Measurements from ENCODE around the gene NOS3. TPM values are rescaled to one million over a fixed set of nuclear protein-coding genes. Genes with fewer than 3 reads are reported as not detected.
A peak's percentile ranks its signal among the peaks of the same experiment; 100 is the strongest.

Gene NOS3
- total RNA-seq: 1 to 10 TPM; 5.4 to 6.2 TPM

DNA sequence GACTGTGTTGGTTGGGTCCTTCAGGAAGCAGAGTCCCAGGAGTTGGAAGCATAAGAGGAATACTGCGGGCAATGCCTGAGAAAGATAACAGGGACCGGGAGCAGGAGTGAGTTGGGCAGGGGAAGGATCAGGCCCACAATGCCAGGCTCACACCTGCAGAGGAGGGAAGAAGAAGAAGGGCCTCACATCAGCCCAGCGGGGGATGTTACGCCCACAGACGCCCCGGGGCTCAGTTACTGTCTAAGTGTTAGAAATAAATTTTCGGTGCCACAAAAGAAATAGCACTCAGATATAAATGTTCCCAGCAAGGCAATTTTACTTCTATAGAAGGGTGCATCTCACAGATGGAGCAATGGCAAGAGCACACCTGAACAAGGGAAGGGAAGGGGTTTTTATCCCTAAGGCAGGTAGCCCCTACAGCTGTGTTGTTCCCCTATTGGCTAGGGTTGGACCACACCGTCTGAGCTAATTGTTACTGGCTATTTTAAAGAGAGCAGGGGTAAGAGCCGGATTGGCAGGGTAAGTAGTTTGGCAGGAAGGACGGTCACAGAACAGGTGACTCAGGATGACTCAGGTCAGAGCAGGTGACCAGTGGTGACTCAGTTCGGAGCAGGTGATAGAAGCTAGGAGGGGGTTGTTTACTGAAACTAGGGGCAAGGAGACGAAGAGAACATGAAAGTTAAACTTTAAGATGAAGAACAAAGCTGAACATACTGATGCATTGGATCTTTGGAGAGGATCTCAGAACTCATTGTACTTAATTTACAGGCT, at the start of gene NOS3:
Gene NOS3, plus strand, starts transcription at position 602 of the 771 bp plus-strand sequence. CDS start 2,787 bp downstream, outside the sequence.
- Mint-ChIP-seq H3K36me3 (ENCODE audit: low read depth) (no peaks in the 10 kb centered on the region), H3K4me3 (no peak within 1 kb of the TSS), H3K4me1 (ENCODE audit: low read depth) (peaks cover 23% of the 10 kb centered on the region), H3K9me3 (peaks cover 16% of the 10 kb centered on the region), H3K27me3 (peaks cover 5% of the 10 kb centered on the region), H3K27ac (no peak within 1 kb of the TSS)
- TF ChIP-seq, protein P1, sequence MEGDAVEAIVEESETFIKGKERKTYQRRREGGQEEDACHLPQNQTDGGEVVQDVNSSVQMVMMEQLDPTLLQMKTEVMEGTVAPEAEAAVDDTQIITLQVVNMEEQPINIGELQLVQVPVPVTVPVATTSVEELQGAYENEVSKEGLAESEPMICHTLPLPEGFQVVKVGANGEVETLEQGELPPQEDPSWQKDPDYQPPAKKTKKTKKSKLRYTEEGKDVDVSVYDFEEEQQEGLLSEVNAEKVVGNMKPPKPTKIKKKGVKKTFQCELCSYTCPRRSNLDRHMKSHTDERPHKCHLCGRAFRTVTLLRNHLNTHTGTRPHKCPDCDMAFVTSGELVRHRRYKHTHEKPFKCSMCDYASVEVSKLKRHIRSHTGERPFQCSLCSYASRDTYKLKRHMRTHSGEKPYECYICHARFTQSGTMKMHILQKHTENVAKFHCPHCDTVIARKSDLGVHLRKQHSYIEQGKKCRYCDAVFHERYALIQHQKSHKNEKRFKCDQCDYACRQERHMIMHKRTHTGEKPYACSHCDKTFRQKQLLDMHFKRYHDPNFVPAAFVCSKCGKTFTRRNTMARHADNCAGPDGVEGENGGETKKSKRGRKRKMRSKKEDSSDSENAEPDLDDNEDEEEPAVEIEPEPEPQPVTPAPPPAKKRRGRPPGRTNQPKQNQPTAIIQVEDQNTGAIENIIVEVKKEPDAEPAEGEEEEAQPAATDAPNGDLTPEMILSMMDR (IDR thresholded peaks at IDR 0.05): no peak
- intact Hi-C loops (cut with micrococcal nuclease): no loop called here
- DNase-seq (no peak), ATAC-seq (no peak)
- ChIA-PET CTCF (interaction anchor here (1.0 to 5.3 kb wide), 5 partner anchors 10 to 92 kb away, joined by 3 to 22 read pairs (median 8); no protein-coding TSS in a partner anchor), POLR2A (no interaction called here)

DNA sequence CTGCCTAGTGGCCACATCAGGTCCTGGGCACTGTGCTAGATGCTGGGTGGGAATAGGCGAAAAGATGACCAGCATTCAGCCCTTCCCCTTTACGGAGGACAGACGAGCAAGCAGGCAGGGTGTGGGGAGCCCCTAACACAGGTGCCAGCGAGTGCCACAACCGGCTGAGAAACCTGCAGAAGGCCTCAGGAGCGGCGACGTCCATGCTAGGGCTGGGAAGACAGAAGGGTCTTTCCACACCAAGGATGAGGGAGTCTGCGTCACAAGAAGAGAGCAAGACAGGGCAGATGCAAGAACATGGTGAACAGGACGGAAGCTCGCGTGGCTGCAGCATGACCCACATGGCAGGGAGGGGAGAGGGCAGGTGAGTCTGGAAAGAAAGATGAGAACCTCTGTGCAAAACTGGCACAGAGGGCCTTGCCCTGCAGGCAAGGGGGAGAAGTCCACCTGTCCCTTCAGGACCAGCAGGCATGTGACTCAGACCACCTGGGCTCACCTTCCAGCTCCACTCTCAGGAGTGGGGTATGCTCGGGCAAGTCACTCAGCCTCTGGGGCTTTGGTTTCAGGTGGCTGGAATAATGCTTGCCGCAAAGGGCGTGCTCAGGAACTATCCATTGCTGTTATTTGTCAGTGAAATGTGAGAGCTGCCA, 49.3 kb upstream of the NOS3 start:
- Mint-ChIP-seq H3K36me3 (ENCODE audit: low read depth) (no peaks in the 10 kb centered on the region), H3K4me1 (ENCODE audit: low read depth) (peaks cover 36% of the 10 kb centered on the region), H3K4me3 (no peak overlapping the region), H3K27ac (no peak overlapping the region), H3K9me3 (no peaks in the 10 kb centered on the region), H3K27me3 (peaks cover under 1% of the 10 kb centered on the region)
- POLR2A ChIA-PET: no interaction called here
- TF ChIP-seq, protein P1 (IDR thresholded peaks at IDR 0.05): no peak
- CTCF ChIA-PET: interaction anchor here (0.7 to 1.6 kb wide), 3 partner anchors 21 to 43 kb away, joined by 3 to 8 read pairs (median 4); no protein-coding TSS in a partner anchor
- intact Hi-C loops (cut with micrococcal nuclease): no loop called here
- ATAC-seq (no peak), DNase-seq (no peak)

DNA sequence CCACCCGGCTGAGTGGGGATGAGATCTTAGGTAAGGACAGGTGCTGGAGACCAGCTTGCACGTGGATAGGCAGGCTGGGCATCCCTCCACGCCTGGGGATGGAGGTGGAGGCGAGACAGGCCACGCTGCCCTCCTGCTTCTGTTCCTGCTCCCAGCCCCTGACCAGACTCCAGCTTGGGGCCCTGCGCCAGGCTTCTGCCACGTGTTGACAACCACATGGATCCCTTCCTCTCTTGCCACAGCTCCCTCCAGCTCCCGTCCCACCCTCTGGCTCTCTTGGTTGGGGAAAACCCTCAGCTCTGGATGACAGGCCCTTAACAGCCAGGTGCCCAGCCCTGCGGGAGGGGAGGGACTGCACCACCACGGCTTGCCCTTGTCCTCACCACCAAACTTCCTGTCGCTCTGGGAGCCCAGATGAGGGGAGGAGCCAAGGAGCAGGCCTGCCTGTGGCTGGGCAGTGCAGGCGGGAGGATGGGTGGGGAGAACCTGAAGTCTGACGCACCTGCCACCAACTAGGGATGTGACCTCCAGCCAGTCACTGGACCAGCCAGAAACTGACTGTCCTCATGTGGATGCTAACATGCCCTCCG, 48.7 kb upstream of the NOS3 start:
- ATAC-seq (peak; percentile 88), DNase-seq (peak; percentile 70)
- H3K27me3 Mint-ChIP-seq: peaks cover 2% of the 10 kb centered on the region
- no peak overlapping the region for H3K4me3 Mint-ChIP-seq
- H3K36me3 Mint-ChIP-seq (ENCODE audit: low read depth): no peaks in the 10 kb centered on the region
- TF ChIP-seq, protein P1 (IDR thresholded peaks at IDR 0.05): no peak
- ChIA-PET CTCF (interaction anchor here (0.7 to 1.6 kb wide), 3 partner anchors 21 to 44 kb away, joined by 3 to 8 read pairs (median 4); no protein-coding TSS in a partner anchor), POLR2A (no interaction called here)
- no peak overlapping the region for H3K27ac Mint-ChIP-seq
- intact Hi-C loops (cut with micrococcal nuclease): no loop called here
- H3K4me1 Mint-ChIP-seq (ENCODE audit: low read depth): peaks cover 36% of the 10 kb centered on the region
- no peaks in the 10 kb centered on the region for H3K9me3 Mint-ChIP-seq

GRCh38 chr7:150942591-150943452, 48.0 kb upstream of the NOS3 start:
- TF ChIP-seq, protein P1 (IDR thresholded peaks at IDR 0.05): no peak
- intact Hi-C loops (cut with micrococcal nuclease): no loop called here
- Mint-ChIP-seq H3K4me3 (no peak overlapping the region), H3K27ac (no peak overlapping the region), H3K27me3 (peaks cover 2% of the 10 kb centered on the region), H3K36me3 (ENCODE audit: low read depth) (no peaks in the 10 kb centered on the region), H3K9me3 (no peaks in the 10 kb centered on the region), H3K4me1 (ENCODE audit: low read depth) (peaks cover 30% of the 10 kb centered on the region)
- POLR2A ChIA-PET: interaction anchor here (1.9 kb wide), 1 partner anchor 44 kb away, joined by 4 read pairs; no protein-coding TSS in a partner anchor
- no peak for DNase-seq
- no peak for ATAC-seq
- CTCF ChIA-PET: interaction anchor here (1.4 to 1.7 kb wide), 3 partner anchors 20 to 45 kb away, joined by 4 to 10 read pairs (median 8); no protein-coding TSS in a partner anchor
